Muscle layer of colon (tissue), 2 donors: ENCODE measurements around the gene GABARAPL1.
"Not testable (repeated sequence)": the region's sequence is repeated elsewhere in the genome, so short reads cannot be mapped to it uniquely, and the experiment has no call there.

Experiments
- H3K27ac ChIP-seq: one replicate; pipeline ENCODE4 v1.7.0; 2013; ENCODE audit warnings: low read depth, mild to moderate bottlenecking, low read length, moderate library complexity
- H3K27me3 ChIP-seq, 2 donors: one replicate each; pipeline ENCODE4 v1.7.0; 2013; ENCODE audit warnings: low read length in 2 of 2, mild to moderate bottlenecking in 2 of 2; ENCODE audit not compliant: insufficient read depth in 2 of 2, control insufficient read depth in 1 of 2
- H3K36me3 ChIP-seq: one replicate; pipeline ENCODE4 v1.7.0; 2013; ENCODE audit warnings: mild to moderate bottlenecking, low read length; ENCODE audit not compliant: insufficient read depth
- H3K4me1 ChIP-seq: one replicate; pipeline ENCODE4 v1.7.0; 2013; ENCODE audit warnings: mild to moderate bottlenecking, low read length; ENCODE audit not compliant: insufficient read depth
- H3K4me3 ChIP-seq, 2 donors: one replicate each; pipeline ENCODE4 v1.7.0; 2013; ENCODE audit warnings: low read length in 2 of 2, low read depth in 1 of 2, mild to moderate bottlenecking in 1 of 2, moderate library complexity in 1 of 2
- H3K9ac ChIP-seq: one replicate; pipeline ENCODE4 v1.7.0; 2013; ENCODE audit warnings: low read length
- H3K9me3 ChIP-seq: one replicate; pipeline ENCODE4 v1.7.0; 2013; ENCODE audit warnings: mild to moderate bottlenecking, low read length
- donor health status: abdominal sarcoma.
- donor health status: Adenocarcinoma of cecum.

GABARAPL1 gene

GRCh38 chr12:10205220-10205807, 7.4 kb upstream of the GABARAPL1 start:
- Histone ChIP-seq H3K9ac (no peak overlapping the region), H3K27ac (no peak overlapping the region), H3K9me3 (no peaks in the 10 kb centered on the region), H3K4me3 (no peak overlapping the region), H3K36me3 (no peaks in the 10 kb centered on the region), H3K4me1 (no peaks in the 10 kb centered on the region), H3K27me3 (no peaks in the 10 kb centered on the region)

GRCh38 chr12:10207136-10207535, 5.5 kb upstream of the GABARAPL1 start:
- no peak overlapping the region for H3K9ac ChIP-seq
- no peak overlapping the region for H3K4me3 ChIP-seq
- H3K27me3 ChIP-seq = no peaks in the 10 kb centered on the region
- H3K27ac ChIP-seq = no peak overlapping the region
- no peaks in the 10 kb centered on the region for H3K9me3 ChIP-seq
- H3K36me3 ChIP-seq = no peaks in the 10 kb centered on the region
- H3K4me1 ChIP-seq = no peaks in the 10 kb centered on the region

GRCh38 chr12:10210225-10210624, 2.5 kb upstream of the GABARAPL1 start:
- H3K36me3 ChIP-seq = no peaks in the 10 kb centered on the region
- no peak overlapping the region for H3K27ac ChIP-seq
- H3K9me3 ChIP-seq = no peaks in the 10 kb centered on the region
- no peak overlapping the region for H3K4me3 ChIP-seq
- H3K9ac ChIP-seq = no peak overlapping the region
- peaks cover 5% of the 10 kb centered on the region for H3K4me1 ChIP-seq
- H3K27me3 ChIP-seq = no peaks in the 10 kb centered on the region

- Histone ChIP-seq H3K36me3 (no peaks in the 10 kb centered on the region), H3K27ac (peak overlapping the region; percentile 35), H3K9ac (no peak overlapping the region), H3K4me3 (no peak overlapping the region), H3K27me3 (no peaks in the 10 kb centered on the region), H3K4me1 (peaks cover 9% of the 10 kb centered on the region), H3K9me3 (no peaks in the 10 kb centered on the region)
These were observed 1.4 kb upstream of the GABARAPL1 start for GRCh38 chr12:10211101-10211939.

GRCh38 chr12:10211940-10212738, 538 bp upstream of the GABARAPL1 start:
- peak overlapping the region; percentile 98 for H3K9ac ChIP-seq
- no peaks in the 10 kb centered on the region for H3K27me3 ChIP-seq
- peaks cover 1% of the 10 kb centered on the region for H3K36me3 ChIP-seq
- H3K4me1 ChIP-seq = peaks cover 9% of the 10 kb centered on the region
- H3K9me3 ChIP-seq = no peaks in the 10 kb centered on the region
- peak overlapping the region; percentile 77 to 99 for H3K4me3 ChIP-seq
- peak overlapping the region; percentile 96 for H3K27ac ChIP-seq

- peak overlapping the region; percentile 77 to 99 for H3K4me3 ChIP-seq
These were observed 775 bp downstream of the GABARAPL1 start for GRCh38 chr12:10213168-10214135.

GRCh38 chr12:10214136-10214894, 1.6 kb downstream of the GABARAPL1 start:
- Histone ChIP-seq H3K27me3 (no peaks in the 10 kb centered on the region), H3K27ac (peak overlapping the region; percentile 96), H3K4me3 (peak overlapping the region; percentile 77 to 99), H3K9ac (peak overlapping the region; percentile 98), H3K9me3 (no peaks in the 10 kb centered on the region), H3K36me3 (peaks cover 10% of the 10 kb centered on the region), H3K4me1 (peaks cover 9% of the 10 kb centered on the region)

More at GRCh38 chr12:10213168-10214135, 775 bp downstream of the GABARAPL1 start:
- no peaks in the 10 kb centered on the region for H3K9me3 ChIP-seq
- peaks cover 9% of the 10 kb centered on the region for H3K4me1 ChIP-seq
- H3K9ac ChIP-seq = peak overlapping the region; percentile 98
- H3K27ac ChIP-seq = peak overlapping the region; percentile 96
- H3K27me3 ChIP-seq = no peaks in the 10 kb centered on the region
- peaks cover 10% of the 10 kb centered on the region for H3K36me3 ChIP-seq

- peaks cover 15% of the 10 kb centered on the region for H3K36me3 ChIP-seq
- H3K4me1 ChIP-seq = peaks cover 9% of the 10 kb centered on the region
- peak overlapping the region; percentile 98 for H3K9ac ChIP-seq
- peak overlapping the region in 1 of 2 donors; percentile 99 for H3K4me3 ChIP-seq
- H3K9me3 ChIP-seq = no peaks in the 10 kb centered on the region
- no peaks in the 10 kb centered on the region for H3K27me3 ChIP-seq
- no peak overlapping the region for H3K27ac ChIP-seq
These were observed 2.2 kb downstream of the GABARAPL1 start for GRCh38 chr12:10214895-10215267.

- H3K36me3 ChIP-seq = peaks cover 20% of the 10 kb centered on the region
- peak overlapping the region; percentile 52 for H3K27ac ChIP-seq
These were observed 2.8 kb downstream of the GABARAPL1 start for GRCh38 chr12:10215436-10215835.

GRCh38 chr12:10215946-10216345, 3.3 kb downstream of the GABARAPL1 start:
- H3K27me3 ChIP-seq, H3K9ac ChIP-seq, H3K27ac ChIP-seq, H3K4me3 ChIP-seq, H3K9me3 ChIP-seq: not testable (repeated sequence)
- peaks cover 15% of the 10 kb centered on the region for H3K4me1 ChIP-seq
- peaks cover 26% of the 10 kb centered on the region for H3K36me3 ChIP-seq

More at GRCh38 chr12:10215436-10215835, 2.8 kb downstream of the GABARAPL1 start:
- H3K4me3 ChIP-seq = no peak overlapping the region
- H3K9ac ChIP-seq = no peak overlapping the region
- H3K4me1 ChIP-seq = peaks cover 14% of the 10 kb centered on the region
- H3K27me3 ChIP-seq = no peaks in the 10 kb centered on the region
- H3K9me3 ChIP-seq = no peaks in the 10 kb centered on the region
